ENCODE data around the gene TMEM239.
"Not testable (repeated sequence)": the region's sequence is repeated elsewhere in the genome, so short reads cannot be mapped to it uniquely, and the experiment has no call there.

The TMEM239 gene

GRCh38 chr20:2820896-2821869, 5.0 kb downstream of the TMEM239 start:
- no peak for DNase-seq (ENCODE audit: low read depth in 2 of 2)

- DNase-seq (ENCODE audit: low read depth in 2 of 2): no peak
These were observed 5.9 kb downstream of the TMEM239 start for GRCh38 chr20:2822073-2822472.

GRCh38 chr20:2825761-2826160, 9.6 kb downstream of the TMEM239 start:
- DNase-seq (ENCODE audit: low read depth in 2 of 2): no peak

DNA sequence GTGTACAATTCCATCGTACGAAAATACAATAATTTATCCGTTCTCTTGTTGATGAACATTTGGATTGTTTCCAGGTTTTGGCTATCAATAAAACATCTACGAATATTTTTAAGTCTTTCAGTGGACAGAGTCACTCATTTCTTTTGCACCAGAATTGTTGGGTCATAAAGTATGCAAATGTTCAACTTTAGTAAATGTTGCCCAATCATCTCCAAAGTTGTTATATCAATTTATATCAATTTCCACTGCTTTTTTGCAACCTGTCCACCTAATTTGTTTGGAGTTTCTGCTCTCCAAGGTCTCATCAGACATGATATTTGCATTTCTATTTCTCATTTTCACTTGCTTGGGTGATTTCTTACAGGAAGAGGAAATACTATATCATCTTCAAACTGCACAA, 10.5 kb downstream of the TMEM239 start:
- no peak for DNase-seq (ENCODE audit: low read depth in 2 of 2)

DNA sequence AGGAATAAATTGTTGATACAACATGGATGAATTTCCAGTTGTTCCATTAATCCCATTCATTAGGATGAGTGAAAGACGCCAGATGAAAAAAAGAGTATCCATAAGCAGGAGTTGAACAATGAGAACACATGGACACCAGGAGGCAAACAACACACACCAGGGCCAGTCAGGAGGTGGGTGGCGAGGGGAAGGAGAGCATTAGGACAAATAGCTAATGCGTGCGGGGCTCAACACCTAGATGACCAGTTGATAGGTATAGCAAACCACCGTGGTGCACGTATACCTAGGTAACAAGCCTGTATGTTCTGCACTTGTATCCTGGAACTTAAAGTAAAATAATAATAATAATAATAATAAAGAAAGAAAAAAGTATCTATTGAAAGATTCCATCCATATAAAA, 13.2 kb downstream of the TMEM239 start:
- no peak for DNase-seq (ENCODE audit: low read depth in 2 of 2)

- not testable (repeated sequence) for DNase-seq (ENCODE audit: low read depth in 2 of 2)
These were observed 15.0 kb downstream of the TMEM239 start for GRCh38 chr20:2831206-2831605.

- no peak for DNase-seq (ENCODE audit: low read depth in 2 of 2)
These were observed 17.6 kb downstream of the TMEM239 start for GRCh38 chr20:2833761-2834160.

DNA sequence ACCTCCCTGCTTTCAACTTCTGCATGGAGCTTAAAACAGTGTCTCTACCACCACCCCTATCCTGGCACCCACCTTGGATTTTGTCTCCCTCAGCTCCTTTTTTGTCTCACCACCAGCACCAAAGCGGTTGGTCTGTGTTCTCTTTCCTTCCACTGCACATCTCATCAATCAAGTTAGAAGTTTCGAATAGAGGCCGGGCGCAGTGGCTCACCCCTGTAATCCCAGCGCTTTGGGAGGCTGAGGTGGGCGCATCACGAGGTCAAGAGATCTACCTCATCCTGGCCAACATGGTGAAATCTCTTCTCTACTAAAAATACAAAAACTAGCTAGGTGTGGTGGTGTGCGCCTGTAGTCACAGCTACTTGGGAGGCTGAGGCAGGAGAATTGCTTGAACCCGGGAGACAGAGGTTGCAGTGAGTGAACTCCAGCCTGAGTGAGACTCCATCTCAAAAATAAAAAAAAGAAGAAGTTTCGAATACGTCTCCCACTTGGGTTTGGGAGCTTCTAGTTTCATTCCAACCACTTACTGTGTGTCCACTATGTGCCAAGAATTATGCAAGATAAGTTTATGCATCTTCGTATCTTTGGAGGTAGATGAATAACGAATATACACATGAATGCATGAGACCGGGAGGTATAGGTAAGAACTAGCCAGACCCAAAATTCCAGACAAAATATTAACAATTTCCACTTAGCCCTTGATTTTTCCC, 18.4 kb downstream of the TMEM239 start:
- no peak for DNase-seq (ENCODE audit: low read depth in 2 of 2)

DNA sequence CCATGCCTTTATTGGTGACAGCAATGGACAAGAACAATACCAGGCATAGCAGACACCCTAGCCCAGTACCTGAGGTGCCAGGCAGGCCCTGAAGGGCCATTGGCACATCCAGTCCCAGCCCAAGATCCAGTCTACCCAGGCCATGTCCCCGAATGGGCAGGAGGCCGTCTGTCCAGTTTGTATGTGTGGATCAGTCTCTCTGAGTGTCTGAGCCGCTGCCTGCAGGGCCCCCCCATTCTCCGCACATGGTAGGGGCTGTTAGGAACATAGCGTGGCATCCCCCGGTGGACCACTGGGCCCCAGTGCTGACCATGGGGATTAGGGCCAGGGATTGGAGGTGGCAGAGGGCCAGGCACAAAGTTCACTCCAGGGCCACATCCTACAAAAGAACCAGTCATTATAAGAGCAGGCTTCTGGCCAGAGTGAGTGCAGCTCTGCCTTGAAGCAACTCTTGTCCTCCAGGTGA, 19.2 kb downstream of the TMEM239 start:
- no peak for DNase-seq (ENCODE audit: low read depth in 2 of 2)

DNA sequence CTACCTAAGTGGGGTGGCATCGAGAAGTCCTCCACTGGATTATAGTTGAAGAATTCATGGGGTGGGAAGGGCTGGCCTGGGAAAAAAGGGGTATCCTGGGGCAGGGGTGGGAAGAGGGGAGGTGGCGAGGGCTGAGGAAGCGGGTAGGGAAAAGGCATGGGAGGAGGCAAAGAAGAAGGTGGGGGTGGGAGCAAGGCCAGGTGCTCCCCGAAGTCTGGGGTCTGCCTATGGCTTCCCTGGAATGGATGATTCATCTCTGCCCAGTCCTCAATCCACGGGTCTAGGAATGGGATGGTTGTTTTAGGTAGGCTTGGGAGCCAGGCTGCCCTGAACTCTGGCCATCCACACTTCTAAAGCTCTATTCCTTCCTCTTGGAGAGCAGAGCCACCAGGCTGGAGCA, 19.9 kb downstream of the TMEM239 start:
- no peak for DNase-seq (ENCODE audit: low read depth in 2 of 2)

GRCh38 chr20:2837221-2837960, 21.2 kb downstream of the TMEM239 start:
- no peak for DNase-seq (ENCODE audit: low read depth in 2 of 2)

DNA sequence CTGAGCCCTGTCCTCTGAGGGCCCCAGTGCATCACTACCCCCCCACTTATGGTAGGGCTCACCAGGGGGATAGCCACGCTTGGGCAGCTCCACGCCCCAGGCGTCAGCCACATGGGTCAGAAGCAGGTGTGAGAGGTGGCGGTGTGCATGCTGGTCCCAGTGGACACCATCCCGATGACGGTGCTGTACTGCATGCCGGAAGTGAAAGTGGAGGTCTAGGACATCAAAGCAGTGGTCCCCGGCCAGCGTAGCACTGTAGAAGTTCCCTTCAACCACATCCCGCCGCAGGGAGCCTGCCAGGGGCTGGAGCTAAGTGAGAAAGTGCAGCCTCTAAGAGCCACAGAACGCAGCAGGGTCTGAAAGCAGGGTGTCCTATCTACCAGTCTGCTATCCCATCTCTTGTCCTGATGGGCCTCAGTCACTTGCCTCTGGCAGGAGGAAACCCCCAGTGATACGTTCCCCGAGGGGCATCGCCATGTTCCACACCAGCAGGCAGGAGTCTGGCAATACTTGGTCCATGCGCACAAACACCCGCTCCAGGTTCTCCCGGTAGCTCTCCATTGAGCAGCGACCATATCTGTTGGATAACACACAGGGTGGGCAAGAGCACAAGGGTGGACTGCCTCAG, 22.1 kb downstream of the TMEM239 start:
- no peak for DNase-seq (ENCODE audit: low read depth in 2 of 2)

GRCh38 chr20:2838847-2839671, 22.9 kb downstream of the TMEM239 start:
- DNase-seq (ENCODE audit: low read depth in 2 of 2): no peak

- DNase-seq (ENCODE audit: low read depth in 2 of 2): no peak
These were observed 23.6 kb downstream of the TMEM239 start for GRCh38 chr20:2839732-2840137.

GRCh38 chr20:2840138-2840966, 24.2 kb downstream of the TMEM239 start, which contains the start of the genes PCED1A and VPS16:
Gene PCED1A, minus strand, starts transcription at chr20:2840655. Its CDS starts 743 bp downstream, at chr20:2839912.
Gene VPS16, plus strand, starts transcription at chr20:2840745. Its CDS starts 30 bp downstream, at chr20:2840775.
- DNase-seq (ENCODE audit: low read depth in 2 of 2): peak; percentile 82 to 84

- peak in 1 of 2 donors; percentile 41 for DNase-seq (ENCODE audit: low read depth in 2 of 2)
These were observed 24.9 kb downstream of the TMEM239 start for GRCh38 chr20:2840967-2841531.

DNA sequence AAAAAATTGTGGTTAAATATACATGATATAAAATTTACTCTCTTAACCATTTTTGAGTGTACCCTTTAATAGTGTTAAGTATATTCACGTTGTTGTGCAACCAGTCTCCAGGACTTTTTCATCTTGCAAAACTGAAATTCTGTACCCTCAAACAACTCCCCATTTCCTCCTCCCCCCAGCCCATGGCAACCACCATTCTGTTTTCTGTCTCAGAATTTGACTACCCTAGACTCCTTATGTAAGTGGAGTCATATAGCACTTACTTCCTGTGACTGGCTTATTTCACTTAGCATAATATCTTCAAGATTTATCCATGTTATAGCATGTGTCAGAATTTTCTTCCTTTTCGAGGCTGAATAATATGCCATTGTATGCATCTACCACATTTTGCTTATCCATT, 29.4 kb downstream of the TMEM239 start:
- DNase-seq (ENCODE audit: low read depth in 2 of 2): no peak

- no peak for DNase-seq (ENCODE audit: low read depth in 2 of 2)
These were observed 30.5 kb downstream of the TMEM239 start for GRCh38 chr20:2846698-2847097.

DNA sequence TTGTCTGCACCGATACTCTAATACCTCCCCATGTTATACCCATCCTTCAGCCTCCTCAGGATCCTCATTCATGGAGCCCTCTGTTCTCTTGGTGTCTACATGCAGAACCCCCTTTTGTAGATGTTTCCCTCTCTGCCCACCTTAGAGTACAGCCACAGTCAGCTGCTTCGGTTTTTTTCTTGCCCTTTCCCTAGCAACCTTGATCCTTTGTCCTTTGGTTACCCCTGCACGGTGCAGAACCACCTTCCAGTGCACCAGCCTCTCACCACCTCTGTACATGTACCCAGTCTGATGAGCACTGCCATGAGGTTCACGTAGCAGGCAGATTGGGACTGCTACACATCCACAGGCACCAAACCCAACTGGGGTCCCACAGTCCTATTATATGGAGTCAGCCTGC, 31.6 kb downstream of the TMEM239 start:
- DNase-seq (ENCODE audit: low read depth in 2 of 2): no peak

Data from stimulated activated CD8-positive, alpha-beta memory T cell treated with anti-CD3 and anti-CD28 coated beads, Interleukin-2, amount 100 ng/mL, for 48 hours (primary cell).